K562 (cell line): ENCODE data around the gene APPL2. TPM values are rescaled to one million over a fixed set of nuclear protein-coding genes. Genes with fewer than 3 reads are reported as not detected.

ENCODE experiments used
- ATAC-seq: fragments of 200-7000 bp; cut with Tn5 transposase; 3 replicates; pipeline ENCODE4 v1.9.1; 2020; ENCODE audit warnings: moderate library complexity
- BruUV-seq: library from RNA; stranded (reverse); fragments of 400-500 nt; replicated peaks from 2 replicates; lab custom pipeline; 2021; lab: Mats Ljungman, UMichigan
- CTCF ChIA-PET: fragments of 300-600 bp; formaldehyde crosslinking; extraction: SDS; loops from one replicate; lab custom pipeline; 2021; ENCODE audit warnings: low intra/inter-chr PET ratio; lab: Yijun Ruan, JAX
- POLR2A ChIA-PET: fragments of 300-600, 350-650 bp; sonication (Branson Sonifier 250); formaldehyde crosslinking; extraction: SDS; loops from one replicate; lab custom pipeline; 2021; ENCODE audit warnings: antibody characterized with exemption, inconsistent platforms; lab: Yijun Ruan, JAX
- DNase-seq, 4 experiments: peaks; one replicate each; pipeline versions ENCODE4 v3.0.0 to v3.0.0-alpha.2; 2011 to 2018; ENCODE audit warnings: low spot score in 3 of 4, mixed read lengths in 3 of 4; ENCODE audit errors: extremely low read depth in 1 of 4
- FAIRE-seq: peaks from 2 replicates; lab custom pipeline; 2011; peaks lifted over from hg19 to GRCh38; lab: Jason Lieb, UNC
- H2AFZ ChIP-seq: 2 replicates; pipeline ENCODE4 v1.6.0; 2011; ENCODE audit warnings: low read depth, low read length, control low read depth, inconsistent platforms
- H3K27ac ChIP-seq: fragments of 200-600 bp; 3 replicates; pipeline ENCODE4 v1.8.0; 2011; ENCODE audit warnings: low read depth, mild to moderate bottlenecking, control low read depth, inconsistent platforms, low read length, moderate library complexity, mixed read lengths; ENCODE audit errors: extremely low read depth
- H3K27me3 ChIP-seq, 2 experiments: fragments of 300-600 bp in 1 of 2; 2 replicates in 1 of 2; 3 replicates in 1 of 2; pipeline versions ENCODE4 v1.6.0 to v1.8.0; 2011; ENCODE audit warnings: inconsistent platforms in 2 of 2, low read length in 2 of 2, mild to moderate bottlenecking in 1 of 2, mixed read lengths in 1 of 2, moderate library complexity in 1 of 2; ENCODE audit not compliant: control insufficient read depth in 2 of 2, insufficient read depth in 2 of 2
- H3K36me3 ChIP-seq: fragments of 300-600 bp; 3 replicates; pipeline ENCODE4 v1.8.0; 2011; ENCODE audit warnings: mild to moderate bottlenecking, low read length, inconsistent platforms; ENCODE audit not compliant: control insufficient read depth, insufficient read depth
- H3K4me1 ChIP-seq, 2 experiments: fragments of 200-600 bp in 1 of 2; replicated peaks in 1 of 2; 2 replicates in 1 of 2; 3 replicates in 1 of 2; pipeline versions ENCODE4 v1.5.1 to v1.8.0; 2011; ENCODE audit warnings: inconsistent platforms in 2 of 2, low read length in 2 of 2, mild to moderate bottlenecking in 1 of 2, mixed read lengths in 1 of 2, moderate library complexity in 1 of 2; ENCODE audit not compliant: control insufficient read depth in 2 of 2, insufficient read depth in 2 of 2
- H3K4me2 ChIP-seq: 2 replicates; pipeline ENCODE4 v1.6.1; 2011; ENCODE audit warnings: low read length, control low read depth, inconsistent platforms, mixed read lengths; ENCODE audit not compliant: insufficient read depth
- H3K4me3 ChIP-seq: fragments of 200-600 bp; sonication (generic), shearing (Covaris generic); 2 replicates; pipeline ENCODE4 v1.5.1; 2016; ENCODE audit warnings: control low read depth, inconsistent platforms
- H3K79me2 ChIP-seq: fragments of 200-600 bp; 3 replicates; pipeline ENCODE4 v1.8.0; 2011; ENCODE audit warnings: low read length, inconsistent platforms; ENCODE audit not compliant: control insufficient read depth, insufficient read depth
- H3K9ac ChIP-seq, 2 experiments: 2 replicates each; pipeline versions ENCODE4 v1.6.0 to v1.6.1; 2011; ENCODE audit warnings: low read depth in 2 of 2, low read length in 2 of 2, control low read depth in 1 of 2, inconsistent platforms in 1 of 2, mild to moderate bottlenecking in 1 of 2, mixed read lengths in 1 of 2; ENCODE audit not compliant: insufficient read depth in 1 of 2
- H3K9me1 ChIP-seq: one replicate; pipeline ENCODE4 v1.6.0; 2011; ENCODE audit warnings: inconsistent platforms, mild to moderate bottlenecking, low read length, moderate library complexity; ENCODE audit not compliant: control insufficient read depth, insufficient read depth
- H3K9me3 ChIP-seq: replicated peaks from 2 replicates; pipeline ENCODE4 v1.5.1; 2011; ENCODE audit warnings: low read depth, low read length, inconsistent platforms; ENCODE audit not compliant: control insufficient read depth, insufficient read depth
- H4K20me1 ChIP-seq: replicated peaks from 2 replicates; pipeline ENCODE4 v1.6.1; 2011; ENCODE audit warnings: low read length, inconsistent platforms, mixed read lengths; ENCODE audit not compliant: control insufficient read depth, insufficient read depth
- BCOR ChIP-seq: fragments of 450-650 bp; IDR thresholded peaks from 2 replicates; pipeline ENCODE4 v1.6.1; 2016
- BRD9 ChIP-seq: fragments of 450-650 bp; IDR thresholded peaks from 2 replicates; pipeline ENCODE4 v1.6.1; 2018; ENCODE audit warnings: low read depth; ENCODE audit not compliant: partially characterized antibody
- CREBBP ChIP-seq: IDR thresholded peaks from one replicate; pipeline ENCODE4 v1.6.1; 2012; ENCODE audit warnings: low read depth, mild to moderate bottlenecking, control low read depth, inconsistent platforms, low read length
- HMGXB4 ChIP-seq: sonication (generic); formaldehyde crosslinking; IDR thresholded peaks from 2 replicates; pipeline ENCODE4 v1.8.1; 2023; ENCODE audit warnings: mild to moderate bottlenecking, missing genetic modification reagents
- MBD2 ChIP-seq: sonication (generic); IDR thresholded peaks from 2 replicates; pipeline ENCODE4 v1.6.1; 2016; ENCODE audit warnings: low read depth, borderline replicate concordance
- RFX5 ChIP-seq: IDR thresholded peaks from 2 replicates; pipeline ENCODE4 v1.6.1; 2011; ENCODE audit warnings: low read depth, mild to moderate bottlenecking, improper control_type of control experiment, low read length
- TGIF2 ChIP-seq: sonication (generic); formaldehyde crosslinking; IDR thresholded peaks from 2 replicates; pipeline ENCODE4 v1.8.1; 2022; ENCODE audit warnings: mild to moderate bottlenecking, missing genetic modification reagents, moderate library complexity
- ZNF133 ChIP-seq: fragments of 250-450 bp; sonication (Bioruptor Pico); IDR thresholded peaks from 2 replicates; pipeline ENCODE4 v1.4.0; 2020; ENCODE audit warnings: mild to moderate bottlenecking
- ZNF217 ChIP-seq: sonication (generic); formaldehyde crosslinking; IDR thresholded peaks from 2 replicates; pipeline ENCODE4 v1.8.0; 2022; ENCODE audit warnings: mild to moderate bottlenecking, missing genetic modification reagents
- ZNF644 ChIP-seq: fragments of 200-800 bp; sonication (Bioruptor generic); IDR thresholded peaks from 2 replicates; pipeline ENCODE4 v1.6.1; 2016; ENCODE audit warnings: low read depth, missing genetic modification characterization, missing compliant biosample characterization
- ZNF764 ChIP-seq: fragments of 250-450 bp; sonication (Bioruptor Pico); IDR thresholded peaks from 2 replicates; pipeline ENCODE4 v1.4.0; 2020; ENCODE audit warnings: low read depth, mild to moderate bottlenecking, moderate library complexity
- WGBS: fragments of 100-300 bp; shearing (Covaris generic); methylation state at CpG from one replicate; pipeline ENCODE4 v1.1.6; 2016; ENCODE audit warnings: low coverage, mixed read lengths; ENCODE audit not compliant: insufficient coverage; ENCODE audit errors: missing lambda C conversion rate; 5-methylcytosine and 5-hydroxymethylcytosine counted together
- in situ Hi-C: fragments of 300-500 bp; cut with MboI; formaldehyde crosslinking; loops from 4 replicates; pipeline ENCODE4 v1.15.0; 2018; ENCODE audit warnings: inconsistent platforms, mixed read lengths
- intact Hi-C: fragments of 100-400 bp; cut with micrococcal nuclease; formaldehyde crosslinking; loops from 2 replicates; pipeline ENCODE4 v1.14.2; 2022
- polyA plus RNA-seq, 8 experiments: library from polyadenylated mRNA; depleted of rRNA in 4 of 8; stranded (reverse) in 5 of 8; unstranded in 3 of 8; fragments of >200 nt; fragmentation: Nextera tagmentation in 2 of 8; fragmentation: Illumina TruSeq in 1 of 8; extraction: Ambion mirVana in 2 of 8; extraction: Trizol in 1 of 8; gene quantifications; 2 replicates each; pipeline versions ENCODE4 v1.2.1 to v1.2.3, GENCODE V29; 2011 to 2014; ENCODE audit warnings: inconsistent platforms in 1 of 8, missing spikeins in 1 of 8
- total RNA-seq, 7 experiments: library from RNA; depleted of rRNA in 6 of 7; stranded (reverse); fragments of >200 nt in 6 of 7; fragmentation: Illumina TruSeq in 2 of 7; extraction: Trizol in 2 of 7; gene quantifications; 2 replicates each; pipeline versions ENCODE4 v1.2.1 to v1.2.3, GENCODE V29; 2011 to 2021; ENCODE audit warnings: low replicate concordance in 1 of 7

Gene APPL2
- total and polyA plus RNA-seq, 9 of the 15 experiments (the other 6 are each of a cell fraction or from before 2014, with no cell fraction given) = 2.1 to 14.4 (median 8.2) TPM

DNA sequence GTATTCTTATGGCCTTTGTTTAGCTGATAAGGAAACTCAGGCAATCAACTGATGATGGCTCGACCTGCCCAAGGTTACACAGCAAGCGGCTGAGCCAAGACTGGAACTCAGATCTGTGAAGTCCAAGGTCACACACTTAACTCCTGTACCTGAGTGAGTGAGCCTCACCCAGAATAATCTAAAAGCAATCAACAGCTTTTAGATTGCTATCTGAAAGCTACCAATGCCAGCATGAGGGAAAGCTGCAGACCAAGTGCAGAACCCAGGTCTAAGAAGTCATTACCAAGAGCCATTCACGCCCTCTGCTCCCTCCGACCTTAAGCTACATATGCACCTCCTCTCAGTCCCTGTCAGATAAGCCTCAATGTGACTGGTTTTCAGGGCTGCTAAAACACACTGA is 12.1 kb downstream of the APPL2 start:
- 65% methylated on average over 4 of the region's 4 CpGs for WGBS
- H4K20me1 ChIP-seq = no peaks in the 10 kb centered on the region
- H2AFZ ChIP-seq = no peak overlapping the region
- H3K4me3 ChIP-seq = no peak overlapping the region
- no peak for DNase-seq
- peaks cover 2 to 3% of the 10 kb centered on the region in 2 experiments; a peak in 3 of 5 replicates for H3K4me1 ChIP-seq
- no peaks in the 10 kb centered on the region for H3K9me1 ChIP-seq
- BruUV-seq = no TSS peak
- H3K36me3 ChIP-seq = peaks cover 3% of the 10 kb centered on the region; the same call in 1 of the 3 replicates
- H3K9me3 ChIP-seq = no peaks in the 10 kb centered on the region
- FAIRE-seq = peak; percentile 51
- H3K27ac ChIP-seq = no peak overlapping the region
- ChIA-PET CTCF (no interaction called here), POLR2A (interaction anchor here (0.6 to 1.3 kb wide), 3 partner anchors 10 to 1195 kb away, joined by 3 to 7 read pairs (median 3); partner anchors contain the start of gene APPL2)
- no peaks in the 10 kb centered on the region for H3K27me3 ChIP-seq
- TF ChIP-seq ZNF644 (tag) (no peak), RFX5 (no peak), ZNF133 (no peak), TGIF2 (CRISPR knock-in tag) (no peak), HMGXB4 (CRISPR knock-in tag) (no peak), ZNF217 (CRISPR knock-in tag) (no peak), BRD9 (no peak), CREBBP (no peak), MBD2 (no peak), BCOR (no peak), ZNF764 (CRISPR knock-in tag) (no peak)
- intact Hi-C loops = no loop called here
- in situ Hi-C loops = no loop called here
- H3K79me2 ChIP-seq = no peaks in the 10 kb centered on the region
- H3K4me2 ChIP-seq = no peak overlapping the region
- no peak overlapping the region for H3K9ac ChIP-seq
- no peak for ATAC-seq
